OCI-LY1 (cell line): ENCODE results near the gene TAF3.

Experiments used
- H2AFZ ChIP-seq: fragments of 200-600 bp; sonication (generic), shearing (Covaris generic); 2 replicates; pipeline ENCODE4 v1.6.0; 2014; ENCODE audit warnings: antibody characterized with exemption, mild to moderate bottlenecking, low read length
- H3F3A ChIP-seq: fragments of 200-600 bp; sonication (generic), shearing (Covaris generic); 2 replicates; pipeline ENCODE4 v1.6.0; 2014; ENCODE audit warnings: mild to moderate bottlenecking, antibody characterized with exemption, low read length, moderate library complexity; ENCODE audit not compliant: insufficient read depth
- H3K27ac ChIP-seq: fragments of 200-600 bp; sonication (generic); 2 replicates; pipeline ENCODE4 v1.5.1; 2014; ENCODE audit warnings: low read length, mixed run types, mild to moderate bottlenecking, low read depth; ENCODE audit not compliant: poor library complexity, severe bottlenecking
- H3K27me3 ChIP-seq: fragments of 200-600 bp; sonication (generic); 2 replicates; pipeline ENCODE4 v1.6.0; 2014; ENCODE audit warnings: antibody characterized with exemption, mild to moderate bottlenecking, low read length, moderate library complexity; ENCODE audit not compliant: insufficient read depth
- H3K36me3 ChIP-seq: fragments of 200-600 bp; sonication (generic); 2 replicates; pipeline ENCODE4 v1.6.1; 2014; ENCODE audit warnings: mild to moderate bottlenecking, antibody characterized with exemption, low read length, moderate library complexity, mixed read lengths; ENCODE audit not compliant: insufficient read depth
- H3K4me1 ChIP-seq: fragments of 200-600 bp; sonication (generic); 2 replicates; pipeline ENCODE4 v1.5.1; 2014; ENCODE audit warnings: mild to moderate bottlenecking, low read length, moderate library complexity; ENCODE audit not compliant: insufficient read depth, severe bottlenecking
- H3K4me2 ChIP-seq: fragments of 200-600 bp; sonication (generic), shearing (Covaris generic); 2 replicates; pipeline ENCODE4 v1.6.1; 2014; ENCODE audit warnings: low read length
- H3K4me3 ChIP-seq: fragments of 200-600 bp; sonication (generic); 2 replicates; pipeline ENCODE4 v1.5.1; 2014; ENCODE audit warnings: low read length, low read depth, mild to moderate bottlenecking, mixed read lengths; ENCODE audit not compliant: poor library complexity, severe bottlenecking
- H3K79me2 ChIP-seq: fragments of 200-600 bp; shearing (Covaris generic); 2 replicates; pipeline ENCODE4 v1.6.1; 2016; ENCODE audit warnings: mixed run types, low read length, mixed read lengths; ENCODE audit not compliant: insufficient read depth
- H3K9ac ChIP-seq: fragments of 200-600 bp; sonication (generic), shearing (Covaris generic); 2 replicates; pipeline ENCODE4 v1.6.1; 2014; ENCODE audit warnings: mild to moderate bottlenecking, low read length, mixed read lengths
- H3K9me2 ChIP-seq: fragments of 200-600 bp; sonication (generic), shearing (Covaris generic); 2 replicates; pipeline ENCODE4 v1.6.1; 2014; ENCODE audit warnings: low read depth, mild to moderate bottlenecking, low read length, mixed read lengths
- H3K9me3 ChIP-seq: fragments of 200-600 bp; shearing (Covaris generic); 2 replicates; pipeline ENCODE4 v1.6.1; 2014; ENCODE audit warnings: low read length, mixed read lengths
- H4K20me1 ChIP-seq: fragments of 200-600 bp; sonication (generic), shearing (Covaris generic); 2 replicates; pipeline ENCODE4 v1.6.0; 2016; ENCODE audit warnings: mild to moderate bottlenecking, low read length; ENCODE audit not compliant: insufficient read depth
- CTCF ChIP-seq: fragments of 200-600 bp; sonication (generic), shearing (Covaris generic); IDR thresholded peaks from 2 replicates; pipeline ENCODE4 v1.5.1; 2017; ENCODE audit warnings: mild to moderate bottlenecking, antibody characterized with exemption, low read length, moderate library complexity, mixed read lengths
- EZH2 ChIP-seq: fragments of 200-600 bp; sonication (generic), shearing (Covaris generic); IDR thresholded peaks from 2 replicates; pipeline ENCODE4 v1.8.0; 2017; ENCODE audit warnings: borderline replicate concordance, mixed run types, mild to moderate bottlenecking, antibody characterized with exemption, low read length, moderate library complexity, mixed read lengths

TAF3 gene

GRCh38 chr10:8060704-8061121, 242.4 kb downstream of the TAF3 start:
- H3K27me3 ChIP-seq = no peaks in the 10 kb centered on the region; the same call in 1 of the 2 replicates
- H3K9ac ChIP-seq = no peak overlapping the region
- TF ChIP-seq EZH2 (no peak), CTCF (no peak)
- no peak overlapping the region for H2AFZ ChIP-seq
- H3K4me3 ChIP-seq = no peak overlapping the region
- H3F3A ChIP-seq = no peaks in the 10 kb centered on the region
- H4K20me1 ChIP-seq = no peaks in the 10 kb centered on the region
- no peak overlapping the region for H3K4me2 ChIP-seq
- no peaks in the 10 kb centered on the region for H3K9me2 ChIP-seq
- no peak overlapping the region for H3K27ac ChIP-seq
- no peaks in the 10 kb centered on the region for H3K4me1 ChIP-seq
- H3K79me2 ChIP-seq = no peaks in the 10 kb centered on the region
- no peaks in the 10 kb centered on the region for H3K36me3 ChIP-seq
- H3K9me3 ChIP-seq = no peaks in the 10 kb centered on the region

GRCh38 chr10:8061274-8062211, 243.2 kb downstream of the TAF3 start:
- Histone ChIP-seq H2AFZ (no peak overlapping the region), H4K20me1 (no peaks in the 10 kb centered on the region), H3F3A (no peaks in the 10 kb centered on the region), H3K36me3 (no peaks in the 10 kb centered on the region), H3K4me2 (no peak overlapping the region), H3K27me3 (no peaks in the 10 kb centered on the region; the same call in 1 of the 2 replicates), H3K4me1 (no peaks in the 10 kb centered on the region), H3K9me3 (no peaks in the 10 kb centered on the region), H3K4me3 (no peak overlapping the region), H3K9me2 (no peaks in the 10 kb centered on the region), H3K9ac (no peak overlapping the region), H3K79me2 (no peaks in the 10 kb centered on the region), H3K27ac (no peak overlapping the region)
- TF ChIP-seq EZH2 = no peak

GRCh38 chr10:8063128-8063908, 245.0 kb downstream of the TAF3 start:
- no peaks in the 10 kb centered on the region for H3K9me2 ChIP-seq
- TF ChIP-seq EZH2 (no peak), CTCF (no peak)
- H3K79me2 ChIP-seq = no peaks in the 10 kb centered on the region
- no peaks in the 10 kb centered on the region for H3K4me1 ChIP-seq
- H3K4me3 ChIP-seq = no peak overlapping the region
- no peaks in the 10 kb centered on the region for H4K20me1 ChIP-seq
- no peak overlapping the region for H3K27ac ChIP-seq
- no peak overlapping the region for H3K4me2 ChIP-seq
- no peaks in the 10 kb centered on the region for H3F3A ChIP-seq
- no peak overlapping the region for H3K9ac ChIP-seq
- H3K36me3 ChIP-seq = no peaks in the 10 kb centered on the region
- no peaks in the 10 kb centered on the region for H3K27me3 ChIP-seq
- no peaks in the 10 kb centered on the region for H3K9me3 ChIP-seq
- H2AFZ ChIP-seq = no peak overlapping the region
